OCI-M2 (cell line): ENCODE results near the gene AMPH.

ENCODE experiments used
- DNase-seq: peaks from one replicate; lab custom pipeline; 2025; ENCODE audit not compliant: unreplicated experiment; lab: John Stamatoyannopoulos, UW

The AMPH gene

GRCh38 chr7:38463277-38464225 lies 167.6 kb downstream of the AMPH start:
- no peak for DNase-seq

- no peak for DNase-seq
These were observed 168.4 kb downstream of the AMPH start for GRCh38 chr7:38462819-38463218.

DNA sequence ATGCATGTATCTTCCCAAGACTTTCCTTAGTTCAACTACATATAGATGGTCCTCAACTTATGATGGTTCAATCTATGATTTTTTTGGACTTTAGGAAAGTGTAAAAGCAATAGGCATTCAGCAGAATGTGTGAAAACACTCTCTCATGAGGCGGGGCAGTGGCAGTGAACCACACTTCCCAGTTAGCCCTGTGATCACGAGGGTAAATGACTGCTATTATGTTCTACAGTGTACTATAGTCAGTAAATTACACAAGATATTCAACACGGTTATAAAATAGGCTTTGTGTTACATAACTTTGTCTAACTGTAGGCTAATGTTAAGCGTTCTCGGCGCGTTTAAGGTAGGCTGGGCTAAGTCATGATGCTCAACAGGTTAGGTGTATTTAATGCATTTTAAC lies 169.3 kb downstream of the AMPH start:
- no peak for DNase-seq

DNA sequence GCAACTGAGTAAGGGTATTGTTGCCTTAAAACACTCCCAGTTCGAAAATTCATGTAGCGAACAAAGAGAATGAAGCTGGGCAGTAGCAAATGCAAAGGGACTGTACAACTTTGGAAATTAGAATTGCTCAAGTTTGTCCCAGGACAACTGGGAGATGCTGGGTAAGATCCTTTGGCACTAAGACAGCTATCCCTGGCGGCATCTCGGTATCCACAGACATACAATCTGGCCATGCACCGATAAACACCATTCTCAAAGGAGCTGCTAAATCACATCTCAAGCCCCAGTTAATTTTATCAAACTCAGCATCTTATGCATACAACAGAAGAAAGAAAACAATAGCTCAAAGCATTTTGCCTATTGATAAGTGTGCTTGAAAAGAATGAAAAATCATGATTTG lies 177.3 kb downstream of the AMPH start:
- DNase-seq = no peak

GRCh38 chr7:38453168-38453567 lies 178.0 kb downstream of the AMPH start:
- no peak for DNase-seq

- no peak for DNase-seq
These were observed 178.5 kb downstream of the AMPH start for GRCh38 chr7:38452681-38453108.

DNA sequence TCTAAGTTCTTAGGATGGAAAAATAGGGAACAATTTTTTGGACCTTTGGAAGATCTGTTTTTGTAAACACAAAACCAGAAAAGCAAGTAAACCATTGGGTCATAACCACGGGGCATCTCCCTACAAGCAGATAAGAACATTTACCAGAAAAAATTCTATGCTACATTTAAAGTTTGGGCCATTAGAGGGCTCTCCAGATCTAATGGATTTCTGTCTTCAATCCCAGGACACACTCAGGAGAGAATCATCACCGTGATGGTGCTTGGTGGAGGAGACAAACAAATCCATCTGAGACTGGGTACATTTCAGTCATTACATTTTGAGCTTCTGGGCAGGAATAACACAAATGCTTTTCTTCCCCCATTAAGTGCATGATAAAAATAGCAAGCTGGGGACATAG lies 179.3 kb downstream of the AMPH start:
- DNase-seq = no peak

GRCh38 chr7:38448584-38449234 lies 182.5 kb downstream of the AMPH start:
- DNase-seq = no peak

- no peak for DNase-seq
These were observed 183.1 kb downstream of the AMPH start for GRCh38 chr7:38448054-38448453.

GRCh38 chr7:38438970-38439369 lies 192.2 kb downstream of the AMPH start:
- DNase-seq = no peak

DNA sequence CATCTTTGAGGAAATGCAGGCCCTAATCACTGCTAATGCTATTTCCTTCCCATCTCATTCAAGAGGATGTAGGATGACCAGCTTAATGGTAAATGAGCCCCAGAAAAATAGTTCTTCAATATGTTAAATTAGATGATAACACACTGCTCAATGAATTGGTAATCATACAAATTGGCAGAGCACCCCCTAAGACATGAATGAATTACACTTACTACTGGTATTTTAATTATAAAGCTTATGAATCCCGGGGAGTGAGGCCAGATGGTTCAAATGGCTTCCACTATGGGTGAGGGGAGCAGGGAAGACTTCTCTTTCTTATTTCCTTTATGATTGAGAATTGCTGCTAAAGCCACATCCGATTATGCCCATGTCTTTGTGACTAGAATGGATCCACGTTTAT lies 198.5 kb downstream of the AMPH start:
- DNase-seq = no peak

DNA sequence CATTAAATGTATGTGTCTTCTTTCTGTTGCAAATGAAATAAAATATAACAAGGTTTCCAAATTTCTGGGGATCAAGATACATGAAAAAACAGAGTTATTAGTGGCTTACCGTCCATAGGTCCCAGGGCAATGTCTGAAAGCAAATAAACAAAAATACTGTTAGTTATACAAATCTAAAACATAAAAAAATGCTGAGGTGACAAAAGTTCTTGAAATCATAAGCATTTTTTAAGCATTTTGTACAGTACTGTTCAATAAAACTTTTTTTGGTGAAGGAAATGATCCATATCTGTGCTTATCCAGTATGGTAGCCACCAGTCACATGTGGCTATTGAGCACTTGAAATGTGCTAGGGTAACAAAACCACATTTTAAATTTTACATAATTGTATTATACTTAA lies 199.1 kb downstream of the AMPH start:
- no peak for DNase-seq

DNA sequence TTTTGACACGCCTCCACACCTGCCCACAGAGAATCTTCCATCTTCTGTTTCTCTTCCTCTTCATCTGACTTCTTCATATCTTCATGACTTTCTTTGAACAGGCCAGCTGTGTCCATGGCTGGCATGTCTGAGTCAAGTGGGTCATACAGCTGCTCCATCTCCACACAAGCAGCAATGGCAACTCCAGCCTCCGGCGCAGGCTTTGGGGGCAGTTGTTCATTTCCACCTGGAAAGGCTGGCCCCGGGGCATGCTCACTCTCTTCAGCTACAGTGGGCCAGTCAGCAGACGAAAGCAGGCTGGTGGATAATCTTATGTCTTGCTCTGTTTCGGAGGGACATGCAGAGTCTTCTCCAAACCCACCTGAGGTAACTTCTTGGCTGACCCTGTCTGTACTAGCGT lies 202.1 kb downstream of the AMPH start:
- DNase-seq = no peak

DNA sequence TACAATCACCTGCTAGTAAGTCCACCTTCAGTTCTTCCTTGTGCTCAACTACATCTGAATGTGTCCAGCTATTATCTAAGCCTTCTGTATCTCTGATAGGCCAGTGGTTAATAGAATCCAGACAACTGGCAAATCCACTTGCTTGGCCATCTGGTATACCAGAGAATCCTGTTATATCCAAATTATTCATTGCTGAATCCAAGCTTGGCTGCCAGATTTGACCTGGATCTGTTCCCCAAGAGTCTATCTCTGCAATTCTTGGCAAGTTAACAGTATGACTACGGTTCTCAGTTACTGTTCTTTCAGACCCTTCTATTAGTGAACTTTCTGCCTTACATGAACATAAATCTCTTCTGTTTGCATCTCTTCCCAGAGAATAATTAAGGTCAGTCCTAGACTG lies 203.1 kb downstream of the AMPH start:
- DNase-seq = no peak

GRCh38 chr7:38427279-38427955 lies 203.8 kb downstream of the AMPH start:
- no peak for DNase-seq

GRCh38 chr7:38425509-38425908 lies 205.7 kb downstream of the AMPH start:
- no peak for DNase-seq

DNA sequence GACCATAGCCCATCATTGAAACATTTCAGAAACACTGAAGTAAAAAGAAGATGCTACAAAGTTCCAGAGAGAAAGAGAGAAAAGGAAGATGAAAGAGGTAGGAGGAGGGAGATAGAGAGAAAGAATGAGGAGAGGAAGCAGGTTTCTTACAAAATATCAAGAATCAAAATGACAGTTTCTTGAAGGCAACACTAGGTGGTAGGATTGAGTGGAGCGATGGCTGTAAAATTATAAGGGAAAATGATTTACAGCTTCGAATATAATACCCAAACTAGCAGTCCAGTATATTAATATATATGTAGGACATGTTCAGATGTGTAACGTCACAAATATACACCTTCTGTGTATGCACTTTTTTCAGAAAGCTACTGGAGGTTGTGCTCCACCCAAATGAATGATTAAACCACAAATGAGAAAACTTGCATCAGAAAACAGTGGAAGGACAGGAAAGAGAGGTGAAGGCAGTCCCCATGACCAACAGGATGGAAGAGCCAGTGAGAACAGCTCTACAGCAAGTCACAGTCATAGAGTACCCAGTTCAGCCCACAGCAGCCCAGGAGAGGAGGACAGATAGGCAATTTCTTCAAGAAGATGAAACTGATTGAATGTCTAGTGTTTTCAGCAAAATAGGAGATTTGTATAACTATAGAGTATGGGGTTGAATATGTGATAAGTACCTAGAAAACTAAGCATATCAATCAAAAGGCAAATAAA lies 206.3 kb downstream of the AMPH start:
- no peak for DNase-seq

DNA sequence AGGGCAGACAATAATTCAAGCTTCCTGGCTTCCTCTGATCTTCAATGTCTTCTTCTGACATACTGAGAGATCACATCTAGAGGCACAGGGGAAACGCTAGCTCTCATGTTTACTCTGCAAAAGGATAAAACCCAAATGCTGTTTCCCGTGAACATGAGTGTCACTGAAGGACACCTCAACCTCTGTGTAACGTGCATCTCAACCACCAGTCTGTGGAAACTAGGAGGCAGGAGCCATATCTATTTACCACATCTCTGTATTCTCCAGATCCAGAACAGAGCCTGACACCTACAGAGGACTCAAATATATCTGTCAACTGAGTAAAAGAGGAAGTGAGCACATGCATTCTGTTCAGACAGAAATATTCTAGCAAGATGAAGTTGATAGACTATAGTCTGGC lies 217.4 kb downstream of the AMPH start:
- no peak for DNase-seq

- no peak for DNase-seq
These were observed 219.8 kb downstream of the AMPH start for GRCh38 chr7:38411404-38411803.

GRCh38 chr7:38410056-38410455 lies 221.1 kb downstream of the AMPH start:
- no peak for DNase-seq

GRCh38 chr7:38409531-38409930 lies 221.6 kb downstream of the AMPH start:
- DNase-seq = no peak
